ENCODE data around the gene METRNL.

METRNL gene

GRCh38 chr17:83067071-83067717, 12.2 kb upstream of the METRNL start:
- no peak for DNase-seq (ENCODE audit: low spot score)

DNA sequence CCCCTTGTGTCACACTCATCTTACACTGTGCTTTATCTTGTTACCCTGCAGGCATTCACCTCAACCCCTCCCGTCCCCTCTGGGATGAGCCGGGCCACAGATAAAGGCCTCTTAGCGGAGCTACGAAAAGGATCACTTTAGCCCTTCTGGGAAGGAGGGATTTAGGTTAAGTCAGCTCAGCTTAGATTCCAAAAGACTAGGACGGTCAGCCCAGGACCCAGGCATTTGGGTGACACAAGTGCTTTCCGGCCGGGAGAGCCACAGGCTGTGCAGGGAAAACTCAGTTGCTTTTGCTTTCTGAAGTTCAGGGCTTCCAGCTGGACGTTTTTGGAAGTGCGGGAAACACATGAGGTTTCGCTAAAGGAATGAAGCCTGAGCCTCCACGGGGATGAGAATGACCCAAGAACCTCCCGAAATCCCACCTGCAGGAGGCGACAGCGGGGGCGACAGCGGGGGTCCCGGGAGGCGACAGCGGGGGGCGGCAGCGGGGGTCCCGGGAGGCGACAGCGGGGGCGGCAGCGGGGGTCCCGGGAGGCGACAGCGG, 11.6 kb upstream of the METRNL start:
- no peak for DNase-seq (ENCODE audit: low spot score)

GRCh38 chr17:83068641-83069570, 10.5 kb upstream of the METRNL start:
- no peak for DNase-seq (ENCODE audit: low spot score)

- no peak for DNase-seq (ENCODE audit: low spot score)
Observed at GRCh38 chr17:83069571-83069906, 9.9 kb upstream of the METRNL start.

DNA sequence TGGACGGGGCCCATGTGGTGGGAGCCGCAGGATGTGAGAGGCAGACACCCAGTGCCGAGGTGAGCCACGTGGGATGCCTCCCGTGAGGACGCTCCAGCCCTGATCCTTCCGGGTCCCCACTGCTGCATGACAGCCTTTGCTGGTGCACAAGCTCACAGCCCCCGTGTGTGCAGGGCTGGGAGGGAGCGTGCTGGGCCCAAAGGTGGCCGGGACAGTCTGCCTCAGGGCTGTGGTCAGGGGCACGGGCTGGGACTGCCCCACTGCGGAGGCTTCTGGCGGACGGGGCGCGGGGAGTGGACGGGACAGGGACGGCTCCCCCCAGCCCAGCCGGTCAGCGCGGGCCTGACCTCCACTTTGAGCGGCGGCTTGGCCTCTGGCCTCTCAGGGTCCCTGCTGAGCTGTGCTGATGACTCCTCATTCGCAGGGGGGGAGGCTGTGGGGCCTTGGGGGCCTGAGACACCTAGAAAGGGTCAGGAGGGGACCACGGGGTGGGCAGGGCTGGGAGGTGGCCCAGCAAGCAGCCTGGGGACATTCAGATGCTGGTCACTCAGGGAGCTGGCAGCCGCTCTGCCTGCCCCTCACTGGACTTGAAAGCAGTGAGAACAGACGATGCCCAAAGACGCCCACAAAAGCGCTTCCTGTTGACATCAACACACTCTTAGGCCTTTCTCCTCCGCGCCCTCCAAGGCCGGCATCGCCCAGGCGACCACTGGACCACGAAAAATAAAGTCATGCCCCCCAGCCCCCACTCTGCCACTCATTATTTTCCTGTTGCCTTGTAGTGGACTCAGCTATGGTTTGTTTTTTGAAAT, 9.3 kb upstream of the METRNL start:
- no peak for DNase-seq (ENCODE audit: low spot score)

GRCh38 chr17:83070800-83071341, 8.5 kb upstream of the METRNL start:
- no peak for DNase-seq (ENCODE audit: low spot score)

GRCh38 chr17:83071365-83071764, 8.0 kb upstream of the METRNL start:
- no peak for DNase-seq (ENCODE audit: low spot score)

DNA sequence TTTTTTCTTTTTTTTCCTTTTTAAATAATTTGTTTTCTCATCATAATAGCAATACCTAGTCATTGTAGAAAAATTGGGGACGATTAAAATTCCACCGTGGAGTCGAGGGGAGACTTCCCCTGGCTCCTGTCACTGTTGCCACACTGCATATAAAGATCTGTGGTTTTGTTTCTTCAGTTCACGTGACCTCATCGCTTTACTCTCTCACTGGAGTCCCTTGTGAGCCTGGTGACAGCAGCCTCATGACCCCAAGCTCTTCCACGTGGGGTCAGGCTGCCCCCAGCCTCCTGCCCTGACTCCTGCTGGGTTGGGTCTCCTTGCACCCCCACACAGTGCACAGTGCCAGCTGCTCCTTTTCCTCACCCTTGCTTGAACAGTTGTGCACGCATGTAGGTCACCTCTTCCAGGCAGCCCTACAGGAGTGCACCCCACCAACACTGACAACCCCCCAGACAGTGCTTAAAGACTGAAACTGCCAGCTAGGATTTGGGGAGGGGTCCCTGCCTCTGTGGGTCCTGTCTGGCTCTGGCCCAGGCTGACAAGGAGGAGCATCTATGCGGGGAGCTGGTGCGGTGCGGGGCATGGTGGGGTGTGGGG, 7.3 kb upstream of the METRNL start:
- DNase-seq (ENCODE audit: low spot score) = no peak

DNA sequence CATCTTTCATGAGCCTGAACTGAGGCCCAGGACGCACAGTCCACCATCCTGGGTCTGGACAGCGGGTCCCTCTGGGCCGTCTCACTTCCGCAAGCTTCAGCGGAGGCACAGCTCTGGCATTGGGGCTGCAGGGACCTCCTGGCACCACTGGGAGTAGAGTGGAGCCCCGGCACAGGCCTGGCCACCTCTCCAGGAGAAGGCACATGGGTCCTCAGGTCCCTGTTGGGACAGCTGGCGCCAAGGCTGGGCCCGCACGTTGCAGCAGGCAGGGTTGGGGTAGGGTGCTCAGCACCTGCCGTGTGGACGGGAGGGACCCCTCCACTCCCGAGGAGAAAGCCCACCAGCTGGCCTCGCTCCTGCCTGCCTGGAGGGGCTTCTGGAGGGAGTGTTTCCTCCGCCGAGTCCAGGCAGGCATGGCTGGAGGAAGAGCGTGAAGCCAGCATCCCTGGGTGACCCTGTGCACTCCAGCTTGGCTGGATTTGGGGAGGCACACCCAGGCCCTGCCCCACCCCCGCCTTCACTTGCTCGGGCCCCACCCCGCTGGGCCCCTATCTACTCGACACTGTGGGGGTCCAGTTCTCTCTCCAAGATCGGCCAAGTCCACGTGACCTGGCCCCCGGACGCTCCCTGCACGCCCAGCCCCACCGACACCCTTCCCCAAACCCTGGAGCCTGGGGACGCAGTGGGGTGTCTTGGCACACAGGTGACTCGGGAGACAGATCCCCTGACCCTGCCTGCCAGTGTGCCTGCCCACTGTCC, 6.6 kb upstream of the METRNL start:
- DNase-seq (ENCODE audit: low spot score) = no peak

GRCh38 chr17:83073389-83074063, 5.9 kb upstream of the METRNL start:
- no peak for DNase-seq (ENCODE audit: low spot score)

DNA sequence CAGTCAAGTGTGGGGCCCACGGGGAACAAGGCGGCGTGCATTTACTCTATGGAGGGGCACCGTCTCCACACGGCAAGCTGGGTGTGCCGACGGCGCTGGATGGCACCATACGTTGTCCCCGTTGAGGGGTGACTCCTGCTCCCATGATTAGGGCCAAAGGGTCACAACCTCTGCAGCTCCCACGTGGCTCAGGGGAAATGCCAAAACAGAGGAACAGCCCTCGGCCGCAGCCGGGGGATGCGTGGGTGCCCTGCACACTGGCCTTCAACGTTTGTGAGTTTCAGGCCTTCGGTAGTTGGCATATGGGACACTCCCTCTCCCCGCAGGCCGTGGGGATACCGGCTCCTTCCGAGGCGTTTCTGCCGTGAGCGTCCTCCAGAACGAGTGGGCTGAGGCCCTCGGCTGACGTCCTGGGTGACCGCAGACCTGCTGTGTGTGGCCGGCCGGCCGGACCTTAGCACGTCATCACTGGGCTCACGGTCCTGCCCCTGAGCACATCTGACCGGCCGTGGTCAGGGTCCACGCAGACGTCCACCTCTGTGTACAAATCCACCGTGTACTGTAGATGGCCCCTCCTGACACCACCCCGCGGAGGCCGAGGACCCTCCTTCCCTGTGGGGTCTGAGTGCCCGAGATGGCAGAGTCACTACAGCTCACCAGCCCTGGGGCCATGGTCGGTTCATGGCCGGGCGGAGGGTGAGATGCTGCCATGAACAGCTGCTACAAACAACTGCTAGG, 4.8 kb upstream of the METRNL start:
- no peak for DNase-seq (ENCODE audit: low spot score)

- no peak for DNase-seq (ENCODE audit: low spot score)
Observed at GRCh38 chr17:83075270-83075880, 4.0 kb upstream of the METRNL start.

GRCh38 chr17:83076938-83077337, 2.5 kb upstream of the METRNL start:
- DNase-seq (ENCODE audit: low spot score) = no peak

GRCh38 chr17:83077411-83077810, 2.0 kb upstream of the METRNL start:
- no peak for DNase-seq (ENCODE audit: low spot score)

DNA sequence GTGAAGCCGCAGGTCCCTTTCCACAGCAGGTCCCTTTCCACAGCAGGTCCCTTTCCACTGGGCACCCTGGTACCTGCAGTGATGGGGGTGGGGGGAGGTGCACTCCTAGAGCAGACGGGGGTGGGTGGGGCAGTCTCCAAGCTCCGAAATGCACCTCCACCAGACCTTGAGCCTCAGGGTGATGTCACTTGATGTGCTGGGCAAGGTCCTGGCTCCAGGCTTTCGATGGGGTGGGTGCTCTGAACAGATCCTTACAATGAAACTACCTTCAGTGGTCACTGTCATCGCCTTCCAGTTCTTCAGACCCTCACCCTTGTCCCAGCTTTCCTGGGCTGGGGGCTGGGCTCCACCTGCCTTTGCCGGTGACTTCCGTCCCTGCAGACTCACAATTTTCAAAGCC, 1.5 kb upstream of the METRNL start:
- DNase-seq (ENCODE audit: low spot score) = no peak

GRCh38 chr17:83078378-83079351, 744 bp upstream of the METRNL start:
- DNase-seq (ENCODE audit: low spot score) = no peak

DNA sequence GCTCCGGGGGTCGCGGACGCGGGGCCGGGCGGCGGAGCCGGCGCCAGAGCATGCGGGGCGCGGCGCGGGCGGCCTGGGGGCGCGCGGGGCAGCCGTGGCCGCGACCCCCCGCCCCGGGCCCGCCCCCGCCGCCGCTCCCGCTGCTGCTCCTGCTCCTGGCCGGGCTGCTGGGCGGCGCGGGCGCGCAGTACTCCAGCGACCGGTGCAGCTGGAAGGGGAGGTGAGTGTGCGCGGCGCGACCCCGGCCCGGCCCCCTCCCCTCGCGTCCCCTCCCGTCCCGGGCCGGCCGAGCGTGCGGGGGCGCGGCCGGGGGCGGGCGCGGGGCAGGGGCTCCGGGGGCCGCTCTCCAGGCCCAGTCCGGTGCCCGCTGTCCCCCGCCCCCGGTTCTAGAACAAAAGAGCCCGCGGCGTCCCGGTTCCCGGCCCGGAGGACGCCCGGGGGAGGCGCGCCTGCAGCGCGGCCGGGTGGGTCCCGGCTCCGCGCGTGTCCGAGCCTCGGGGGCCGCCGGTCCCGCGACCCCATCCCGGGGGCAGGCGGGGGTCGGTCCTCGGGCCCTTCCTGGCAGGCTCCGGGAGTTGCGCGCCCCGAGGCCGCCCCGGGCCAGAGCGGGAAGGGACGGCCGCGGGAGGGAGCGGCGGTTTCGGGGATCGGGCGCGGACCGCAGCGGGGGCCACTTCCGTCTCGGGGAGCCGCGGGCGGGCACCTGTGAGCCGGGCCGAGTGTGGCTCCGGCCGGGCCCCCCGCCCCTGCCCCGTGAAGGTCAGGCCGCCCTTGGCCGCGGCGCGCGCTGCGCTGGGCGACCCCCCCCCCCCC, 563 bp downstream of the METRNL start:
- DNase-seq (ENCODE audit: low spot score) = no peak

All from pons (tissue), 1 donor.